COLO829 (cell line): ENCODE data around the gene IL34.

Experiments
- DNase-seq: peaks from one replicate; pipeline ENCODE4 v3.0.0; 2012; ENCODE audit warnings: low spot score

Gene IL34

DNA sequence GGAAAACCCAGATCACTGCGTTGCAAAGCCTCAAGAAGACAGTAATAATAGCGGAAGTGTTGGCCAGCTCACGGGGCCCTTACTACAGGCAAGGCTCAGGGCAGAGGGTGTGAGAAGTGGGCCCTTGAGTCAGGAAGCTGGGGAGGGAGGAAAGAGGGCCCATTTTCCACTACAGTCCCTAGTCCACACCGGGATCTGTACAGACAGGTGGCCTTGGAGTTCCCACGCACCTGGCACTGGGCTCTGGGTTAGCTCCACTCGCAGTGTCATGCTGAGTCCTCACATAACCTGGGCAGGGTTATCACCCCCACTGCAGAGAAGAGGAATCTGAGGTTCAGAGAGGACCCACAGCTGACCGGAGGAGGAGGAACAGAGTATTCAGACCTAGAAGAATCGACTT is 56.3 kb downstream of the IL34 start:
- DNase-seq = no peak

DNA sequence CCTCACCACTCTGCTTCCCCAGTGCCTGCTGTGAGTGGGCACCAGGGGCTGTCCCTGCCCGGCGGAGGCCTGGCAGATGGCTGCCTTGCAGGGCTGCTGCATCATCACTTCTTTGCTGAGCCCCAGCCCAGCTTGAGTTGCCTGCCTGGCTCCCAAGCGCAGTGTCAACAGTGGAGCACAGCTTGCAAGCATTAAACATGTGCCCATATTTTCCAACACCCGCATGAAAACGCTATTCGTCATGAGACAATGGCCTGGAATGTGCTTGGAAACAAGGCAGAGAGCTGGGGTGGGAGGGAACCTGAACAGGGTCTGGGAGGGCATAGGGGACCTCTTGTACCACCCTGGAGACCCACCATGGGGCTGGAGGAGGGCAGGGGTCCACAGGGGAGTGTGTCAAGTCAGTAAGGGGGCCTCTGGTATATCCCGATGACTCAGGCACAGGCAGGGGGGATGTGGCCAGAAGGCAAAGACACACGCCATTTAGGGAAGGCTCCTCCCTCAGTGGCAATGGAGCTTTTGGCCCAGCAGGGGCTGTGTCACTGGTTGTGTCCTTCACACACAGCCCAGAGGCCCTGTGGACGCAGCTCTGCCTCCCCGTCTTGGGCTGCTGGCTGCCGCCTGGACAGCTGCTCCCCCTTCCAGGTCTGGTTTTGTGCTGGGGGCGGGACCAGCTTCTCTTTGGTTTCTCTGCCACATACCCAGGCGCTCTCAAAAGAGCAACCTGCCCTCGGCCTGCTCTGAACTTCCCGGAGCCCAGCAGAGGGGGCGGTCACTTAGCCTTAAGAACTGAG is 56.9 kb downstream of the IL34 start:
- no peak for DNase-seq

DNA sequence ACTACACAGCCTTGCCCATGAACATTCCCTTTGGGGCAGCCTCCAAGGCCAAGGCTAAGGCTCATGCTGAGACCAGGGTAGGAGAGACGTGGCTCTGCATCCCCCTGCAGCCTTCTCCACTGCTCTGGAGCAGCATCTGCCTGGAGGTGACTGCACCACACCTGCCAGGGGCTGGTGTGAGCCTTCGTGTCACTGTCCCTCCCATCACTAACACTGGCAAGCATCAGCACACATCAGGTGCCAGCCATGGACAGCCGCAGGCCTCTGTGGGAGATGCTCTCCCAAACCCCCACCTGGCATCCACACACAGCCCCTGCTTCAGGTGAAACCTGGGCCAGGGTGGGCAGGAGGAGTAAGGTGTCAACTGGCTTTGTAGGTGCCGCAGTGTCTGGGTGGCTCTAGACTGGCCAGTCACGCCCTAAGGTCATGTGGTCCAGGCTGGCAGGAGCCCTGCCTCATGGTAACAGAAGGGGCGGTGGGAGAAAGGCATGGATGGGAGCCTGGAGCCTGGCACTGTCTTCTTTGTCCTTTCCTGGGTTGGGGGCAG is 57.5 kb downstream of the IL34 start:
- DNase-seq = no peak

DNA sequence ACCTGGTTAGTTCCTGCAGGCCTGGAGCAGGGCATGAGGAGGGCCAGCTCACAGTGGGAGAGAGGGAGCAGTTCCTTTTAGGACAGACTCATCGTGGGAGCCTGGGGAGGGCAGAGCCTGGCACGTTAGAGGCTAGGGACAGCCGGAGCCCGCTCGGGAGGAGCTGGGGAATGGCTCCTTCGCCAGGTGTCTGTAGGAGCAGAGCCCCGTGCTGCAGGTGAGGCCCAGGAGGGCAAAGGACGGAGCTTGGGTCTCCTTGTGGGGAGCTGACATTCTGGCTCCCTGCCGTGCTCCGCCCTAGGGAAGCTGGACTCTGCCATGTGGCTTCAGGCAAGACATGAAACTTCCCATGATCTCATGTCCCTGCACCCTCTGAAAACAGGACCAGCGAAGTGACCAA is 58.2 kb downstream of the IL34 start:
- no peak for DNase-seq

DNA sequence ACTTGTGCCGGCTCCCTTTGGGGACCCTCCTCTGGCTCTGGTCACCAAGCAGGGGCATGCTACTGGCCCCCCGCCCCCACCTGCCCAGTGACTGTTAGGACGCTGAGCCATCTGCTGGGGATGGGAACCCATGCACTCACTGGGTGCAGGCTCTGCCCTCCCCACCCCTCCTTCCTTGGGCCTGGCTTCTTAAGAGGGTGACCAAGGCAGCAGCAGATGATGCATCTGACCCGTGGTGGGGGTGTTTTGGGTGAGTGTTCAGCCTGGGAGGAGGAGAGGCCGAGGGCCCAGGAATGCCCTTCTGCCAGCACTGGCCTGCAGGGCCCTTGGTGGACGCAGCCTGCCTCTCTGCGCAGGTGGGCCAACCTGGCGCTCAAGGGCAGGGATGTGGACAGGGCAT is 58.7 kb downstream of the IL34 start:
- DNase-seq = no peak

DNA sequence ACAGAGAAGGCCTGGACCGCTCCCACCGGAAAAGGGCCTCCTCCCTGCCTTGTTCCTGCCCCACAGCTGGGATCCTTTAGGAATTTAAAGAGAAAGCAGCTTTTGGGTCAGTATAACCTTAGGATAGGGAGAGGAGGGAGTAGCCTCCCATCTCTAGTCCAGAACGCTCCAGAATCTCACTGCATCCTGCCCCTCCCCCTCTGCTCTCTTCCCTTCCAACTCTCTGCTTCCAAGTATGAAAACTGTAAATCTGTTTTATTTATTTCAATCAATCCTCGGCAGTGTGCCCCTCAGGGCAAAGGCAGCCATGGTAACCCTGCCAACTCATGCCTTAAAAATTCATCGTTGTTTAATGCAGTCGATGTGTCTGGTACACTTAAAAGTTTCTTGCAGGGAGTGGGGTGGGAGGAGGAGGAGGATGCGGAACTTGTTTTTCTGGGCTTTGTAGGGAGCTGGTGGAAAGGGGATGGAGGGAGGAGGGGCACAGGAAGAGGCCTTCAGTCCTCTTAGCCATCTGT is 60.6 kb downstream of the IL34 start:
- DNase-seq = peak; percentile 77

DNA sequence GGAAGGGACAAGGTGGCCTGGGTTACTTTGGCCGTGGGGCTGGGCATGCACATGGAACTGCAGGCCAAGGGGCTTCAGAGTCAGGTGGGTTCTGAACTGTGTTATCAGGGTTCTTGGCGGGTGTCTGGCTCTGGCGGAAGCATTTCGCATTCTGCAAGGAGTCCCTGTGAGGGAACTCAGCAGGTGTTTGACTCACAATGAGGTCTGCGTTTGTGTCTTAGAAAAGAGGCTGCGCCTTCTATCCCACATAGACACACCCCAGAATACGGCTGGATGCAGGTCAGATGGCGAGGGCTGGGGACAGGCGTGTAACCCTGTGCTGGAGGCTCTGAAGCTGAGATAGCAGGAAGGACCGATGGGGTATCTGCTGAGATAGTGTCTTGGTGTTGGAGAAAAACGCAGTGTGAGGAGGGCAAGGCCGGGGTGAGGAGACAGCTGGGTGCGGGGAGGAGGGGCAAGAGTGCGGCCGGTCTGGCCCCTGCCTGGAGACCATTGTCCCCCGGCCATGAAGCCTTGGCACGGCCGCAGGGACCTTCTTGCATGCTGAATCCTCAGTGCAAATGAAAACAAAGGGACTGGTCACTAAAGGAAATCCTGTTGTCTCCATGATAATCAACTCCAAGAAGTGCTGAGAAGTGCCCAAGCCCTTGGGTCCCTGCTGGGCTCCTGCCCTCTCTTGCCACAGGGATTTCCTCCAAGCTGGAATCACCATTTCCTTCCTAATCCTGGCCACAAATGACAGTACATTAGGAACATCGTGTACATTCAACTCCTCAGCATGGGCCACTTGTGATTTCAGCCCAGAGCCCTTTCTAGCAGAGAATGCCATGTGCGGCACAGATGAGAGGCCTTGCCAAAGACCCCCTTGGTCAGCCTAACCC is 62.2 kb downstream of the IL34 start:
- no peak for DNase-seq

DNA sequence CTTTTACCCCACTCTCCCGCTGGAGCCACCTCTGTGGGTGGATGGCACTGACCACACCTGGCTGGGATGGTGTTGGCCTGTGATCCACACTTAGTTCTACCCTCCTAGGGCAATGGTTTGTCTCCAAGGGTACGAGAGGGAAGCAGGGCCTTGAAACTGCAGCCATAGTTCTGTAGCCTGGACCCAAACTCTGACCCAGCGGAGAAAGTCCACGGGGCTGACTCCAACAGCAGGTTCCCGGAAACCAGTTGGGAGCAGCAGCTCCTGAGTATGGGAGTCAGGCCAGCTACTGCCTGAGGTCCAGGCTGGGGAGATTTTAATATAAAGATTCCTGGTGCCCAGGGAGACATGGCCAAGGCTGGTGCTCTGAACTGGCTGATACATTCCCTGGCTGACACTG is 63.1 kb downstream of the IL34 start:
- DNase-seq = no peak

DNA sequence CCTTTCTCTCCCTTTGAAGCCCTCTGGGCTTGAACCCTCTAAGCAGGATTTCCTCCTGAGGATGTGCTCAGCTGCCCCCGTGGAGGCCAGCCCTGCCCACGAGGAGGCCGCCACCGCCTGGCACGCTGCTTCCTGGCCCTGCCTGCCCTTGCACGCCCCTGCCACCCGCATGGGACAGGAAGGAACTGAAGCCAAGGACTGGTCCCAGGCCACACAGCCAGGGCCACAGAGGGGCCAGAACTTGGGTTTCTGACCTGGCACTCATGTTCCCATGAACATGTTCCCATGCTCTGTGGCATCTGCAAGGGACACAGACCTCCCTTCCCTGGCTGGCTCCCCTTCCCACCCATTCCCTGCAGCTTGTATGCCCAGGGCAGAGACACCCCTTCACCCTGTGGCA is 63.6 kb downstream of the IL34 start:
- DNase-seq = no peak
